GM21515 (cell line): ENCODE data around the gene USP20.

Experiments used
- ATAC-seq: cut with Tn5 transposase; IDR thresholded peaks from one replicate; pipeline ENCODE4 v1.9.1; 2021; ENCODE audit not compliant: unreplicated experiment

The USP20 gene

GRCh38 chr9:129910628-129911567 is 75.6 kb downstream of the USP20 start:
- ATAC-seq = no peak

DNA sequence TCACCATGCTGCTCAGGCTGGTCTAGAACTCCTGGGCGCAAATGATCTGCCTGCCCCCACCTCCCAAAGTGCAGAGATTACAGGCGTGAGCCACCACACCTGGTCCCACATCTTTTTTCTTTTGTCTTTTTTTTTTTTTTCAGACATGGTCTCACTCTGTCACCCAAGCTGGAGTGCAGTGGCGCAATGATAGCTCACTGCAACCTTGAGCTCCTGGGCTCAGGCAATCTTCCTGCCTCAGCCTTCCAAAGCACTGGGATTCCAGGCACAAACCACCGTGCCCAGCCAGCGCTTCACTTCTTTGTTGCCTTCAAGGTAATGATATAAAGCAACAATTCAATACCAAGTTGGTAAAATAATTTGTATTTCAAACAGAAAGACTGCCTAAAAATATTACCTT is 78.8 kb downstream of the USP20 start:
- no peak for ATAC-seq

GRCh38 chr9:129916707-129917106 is 81.4 kb downstream of the USP20 start:
- no peak for ATAC-seq

DNA sequence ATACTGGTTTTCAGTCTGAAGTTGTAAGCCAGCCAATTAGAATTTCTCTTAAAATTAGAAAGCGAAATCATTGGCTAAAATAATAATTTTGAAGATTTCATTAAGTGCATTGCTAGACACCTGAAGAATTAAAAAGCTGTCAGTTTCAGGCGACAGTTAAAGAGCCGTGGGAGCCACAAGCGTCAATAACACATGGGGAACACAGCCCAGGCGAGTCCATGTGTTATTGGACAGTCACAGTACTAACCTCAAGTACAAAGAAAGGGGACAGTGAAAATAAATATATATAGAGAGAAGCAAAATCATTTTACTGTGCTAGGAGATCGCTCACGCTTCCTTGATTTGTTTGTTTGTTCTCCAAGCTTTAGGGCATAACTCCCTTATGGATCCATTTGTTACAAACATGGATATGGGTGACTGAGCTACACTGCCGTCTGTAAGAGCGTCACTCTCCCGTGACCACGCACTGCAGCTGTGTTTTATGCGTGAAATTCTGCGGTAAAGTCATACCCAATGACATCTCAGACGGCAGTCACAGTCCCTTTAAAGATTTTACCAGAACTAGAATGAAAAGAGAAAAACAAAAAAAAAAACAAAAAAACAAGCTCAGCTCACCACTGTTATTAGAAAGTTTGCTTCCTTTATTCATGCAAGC is 83.2 kb downstream of the USP20 start:
- no peak for ATAC-seq

- no peak for ATAC-seq
These were observed 84.0 kb downstream of the USP20 start for GRCh38 chr9:129919277-129919676.

GRCh38 chr9:129919841-129920240 is 84.6 kb downstream of the USP20 start:
- no peak for ATAC-seq

- ATAC-seq = no peak
These were observed 86.6 kb downstream of the USP20 start for GRCh38 chr9:129921905-129922304.

DNA sequence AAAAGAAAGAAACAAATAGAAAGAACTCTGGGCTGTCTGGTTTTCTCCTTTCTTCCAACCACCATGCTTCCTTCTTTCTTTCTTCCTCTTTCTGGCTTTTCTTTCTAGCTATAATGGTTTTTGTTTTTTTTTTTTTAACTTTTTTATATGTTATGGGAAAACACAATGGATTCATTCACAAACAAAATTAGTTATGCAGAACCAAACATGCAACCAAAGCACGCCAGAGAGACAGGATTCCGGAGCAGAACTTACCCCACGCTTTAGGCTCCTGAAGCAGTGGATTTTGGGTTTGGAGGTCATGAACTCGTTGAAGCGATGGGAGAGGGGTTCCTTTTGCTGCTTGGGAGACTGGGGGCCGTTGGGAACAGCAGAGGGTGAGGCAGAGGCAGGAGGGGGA is 88.3 kb downstream of the USP20 start:
- ATAC-seq = no peak

- ATAC-seq = no peak
These were observed 94.4 kb downstream of the USP20 start for GRCh38 chr9:129929496-129930125.

- no peak for ATAC-seq
These were observed 95.5 kb downstream of the USP20 start for GRCh38 chr9:129930743-129931142.
